GM21360 (cell line): ENCODE measurements around the gene SPTBN1.

Experiments used
- ATAC-seq: cut with Tn5 transposase; IDR thresholded peaks from one replicate; pipeline ENCODE4 v1.9.1; 2021; ENCODE audit warnings: mild to moderate bottlenecking, moderate library complexity; ENCODE audit not compliant: unreplicated experiment

The SPTBN1 gene

GRCh38 chr2:54549917-54550518 is 93.9 kb downstream of the SPTBN1 start:
- ATAC-seq, result no peak

GRCh38 chr2:54550547-54550946 is 94.4 kb downstream of the SPTBN1 start:
- ATAC-seq, result no peak

DNA sequence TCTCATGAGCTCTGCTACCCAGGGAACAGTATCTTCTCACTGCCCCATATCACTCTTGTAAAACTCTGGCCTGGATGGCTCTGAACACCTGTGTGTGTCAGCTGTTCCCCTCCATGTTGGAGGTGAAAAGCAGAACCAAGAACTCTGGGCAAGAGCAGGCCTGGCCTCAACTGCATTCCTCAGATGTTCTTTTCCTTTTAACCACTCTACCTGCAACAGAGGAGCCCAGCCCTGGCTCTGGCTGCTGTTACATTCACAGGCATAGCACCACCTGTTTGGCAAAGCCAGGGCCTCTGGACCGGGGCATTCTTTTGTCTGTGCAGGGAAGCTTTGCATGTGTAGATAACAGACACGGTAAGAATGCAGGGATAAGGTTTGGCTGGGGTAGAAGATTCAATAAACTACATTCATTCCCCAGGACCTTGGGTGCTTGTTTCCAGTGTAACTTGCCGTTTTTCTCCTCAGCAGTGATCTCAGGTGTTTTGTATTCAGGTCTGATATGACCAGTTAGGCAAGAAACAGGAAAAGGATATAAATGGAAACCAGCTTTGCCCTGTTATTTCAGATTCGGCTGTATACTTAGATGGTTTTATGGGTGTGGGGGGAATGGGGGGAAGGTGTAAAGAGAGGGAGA is 95.1 kb downstream of the SPTBN1 start:
- peak; percentile 63 for ATAC-seq

GRCh38 chr2:54553075-54553474 is 96.9 kb downstream of the SPTBN1 start:
- no peak for ATAC-seq

DNA sequence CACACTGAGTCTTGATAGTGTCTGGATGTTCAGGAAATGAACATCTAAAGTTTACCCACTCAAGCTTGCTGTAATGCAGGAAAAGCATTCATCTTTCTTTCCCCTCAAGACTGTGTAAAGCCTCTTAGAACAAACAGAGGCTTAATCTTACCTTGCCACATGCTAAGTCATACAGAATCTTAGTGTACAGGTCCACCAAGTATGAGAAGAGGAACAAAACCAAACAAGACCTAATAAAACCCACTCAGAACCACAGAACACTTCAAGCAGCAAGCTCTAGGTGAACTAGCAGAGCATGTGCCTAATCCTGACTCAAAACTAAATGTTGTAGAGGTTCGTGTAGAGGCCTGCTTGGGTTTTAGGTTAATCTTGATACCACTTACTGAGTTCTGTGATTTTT is 97.6 kb downstream of the SPTBN1 start:
- ATAC-seq, result no peak

DNA sequence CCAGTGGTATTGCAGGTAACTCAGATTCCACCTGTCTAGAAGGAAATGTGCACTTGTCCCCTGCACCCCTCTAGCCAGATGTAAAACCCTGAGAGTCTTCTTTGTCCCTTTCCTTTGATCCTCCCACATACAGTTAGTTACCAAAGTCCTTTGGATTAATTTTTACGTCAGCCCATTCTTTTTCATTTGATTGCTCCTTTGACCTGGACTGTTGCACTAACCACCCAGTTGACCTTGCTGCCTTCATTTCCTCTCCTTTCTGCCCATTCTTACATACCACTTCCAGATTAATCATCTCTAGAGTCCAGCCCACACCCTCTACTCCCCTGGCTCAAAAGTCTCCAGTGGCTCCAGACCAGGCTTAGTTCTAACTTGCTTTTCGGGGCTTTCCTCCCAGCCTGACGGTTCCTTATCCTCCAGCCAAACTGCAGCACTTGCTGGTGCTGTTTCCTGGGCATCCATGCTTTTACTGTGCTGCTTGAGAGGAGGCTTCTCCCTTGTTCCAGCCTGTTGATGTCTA is 99.3 kb downstream of the SPTBN1 start:
- no peak for ATAC-seq

DNA sequence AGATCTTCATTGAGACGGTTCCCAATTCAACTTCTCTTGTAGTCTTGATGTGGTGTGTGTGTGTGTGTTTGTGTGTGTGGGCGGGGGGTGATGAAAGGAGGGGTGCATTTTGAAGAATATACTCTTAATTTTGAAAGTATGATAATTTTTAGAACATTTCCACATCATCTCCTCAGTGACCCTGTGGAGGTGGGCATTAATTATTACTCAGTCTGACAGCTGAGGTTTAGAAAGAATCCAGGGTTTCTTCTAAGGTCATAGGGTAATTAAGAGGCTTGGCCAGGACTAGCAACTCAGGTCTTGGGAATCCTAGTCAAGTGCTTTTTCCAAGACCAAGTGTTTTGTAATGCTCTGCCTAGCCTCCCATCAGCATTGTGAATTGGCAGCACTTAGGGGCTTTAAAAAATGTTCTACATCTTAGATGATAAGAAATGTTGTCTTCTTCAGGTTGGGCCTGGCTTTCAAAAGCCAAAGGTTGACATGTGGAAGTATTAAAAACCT is 100.5 kb downstream of the SPTBN1 start:
- no peak for ATAC-seq

GRCh38 chr2:54557211-54557600 is 101.1 kb downstream of the SPTBN1 start:
- no peak for ATAC-seq

DNA sequence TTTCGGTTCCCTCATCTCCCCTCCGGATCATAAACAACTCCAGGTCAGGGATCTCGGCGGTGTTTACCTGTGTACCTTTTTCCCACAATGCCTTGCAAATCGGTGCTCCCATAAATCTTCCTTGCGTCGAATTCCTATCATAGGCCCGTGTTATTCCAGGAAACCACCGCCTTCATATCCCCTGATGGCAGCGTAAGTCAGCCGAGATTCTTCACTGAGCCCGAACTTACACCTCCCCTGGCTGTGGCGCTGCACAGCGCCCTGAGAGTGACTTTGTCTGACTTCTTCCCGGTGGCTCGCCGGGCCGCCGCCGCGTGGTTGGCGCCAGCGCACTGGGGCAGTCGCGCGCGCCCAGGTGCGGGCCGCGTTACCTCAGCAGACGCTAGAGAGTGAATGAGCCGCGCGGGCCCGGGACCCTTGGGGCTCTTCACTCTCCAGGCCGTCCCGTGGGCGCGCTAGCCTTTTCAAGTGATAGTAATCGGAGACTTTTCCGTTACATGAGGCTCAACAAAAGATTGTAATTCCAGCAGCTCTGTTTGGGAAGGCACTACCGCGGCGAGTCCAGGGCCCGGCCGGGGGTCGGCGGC is 101.6 kb downstream of the SPTBN1 start:
- ATAC-seq, result peak; percentile 39

DNA sequence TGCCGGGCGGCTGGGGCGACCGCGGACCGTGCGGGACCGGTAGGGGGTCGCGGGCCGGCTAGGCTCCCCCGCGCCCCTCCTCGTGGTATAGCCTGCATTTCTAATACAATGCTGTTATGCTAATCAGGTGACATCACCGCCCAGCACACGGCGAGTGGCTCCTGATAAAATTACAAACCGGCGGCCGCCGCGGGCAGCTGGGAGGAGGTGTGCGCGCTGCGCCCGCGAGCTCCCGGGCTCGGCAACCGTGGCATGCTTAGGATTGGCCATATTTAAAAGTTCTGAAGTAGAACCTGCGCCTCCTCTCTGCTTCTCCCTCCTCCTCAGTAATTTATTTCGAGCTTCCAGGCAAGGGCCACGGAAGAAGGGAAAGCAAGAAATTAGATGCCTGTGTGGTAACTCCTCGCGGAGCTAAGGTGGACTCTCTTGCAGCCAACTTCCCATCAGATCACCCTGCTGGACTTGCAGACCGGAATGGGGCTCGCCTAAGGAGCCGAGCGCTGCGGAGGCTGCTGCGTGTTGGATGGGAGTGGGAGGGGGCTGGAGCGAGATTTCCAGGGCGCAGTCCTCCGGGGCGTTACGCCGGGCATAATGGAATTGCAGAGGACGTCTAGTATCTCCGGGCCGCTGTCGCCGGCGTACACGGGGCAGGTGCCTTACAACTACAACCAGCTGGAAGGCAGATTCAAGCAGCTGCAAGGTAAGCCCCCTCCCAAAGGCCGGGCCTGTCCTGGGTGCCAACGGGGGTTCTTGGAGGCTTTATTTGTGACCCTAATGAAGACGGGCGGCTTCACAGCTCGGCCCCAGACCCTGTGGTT is 102.3 kb downstream of the SPTBN1 start:
- ATAC-seq, result peak; percentile 39

GRCh38 chr2:54559006-54559445 is 102.9 kb downstream of the SPTBN1 start:
- no peak for ATAC-seq

DNA sequence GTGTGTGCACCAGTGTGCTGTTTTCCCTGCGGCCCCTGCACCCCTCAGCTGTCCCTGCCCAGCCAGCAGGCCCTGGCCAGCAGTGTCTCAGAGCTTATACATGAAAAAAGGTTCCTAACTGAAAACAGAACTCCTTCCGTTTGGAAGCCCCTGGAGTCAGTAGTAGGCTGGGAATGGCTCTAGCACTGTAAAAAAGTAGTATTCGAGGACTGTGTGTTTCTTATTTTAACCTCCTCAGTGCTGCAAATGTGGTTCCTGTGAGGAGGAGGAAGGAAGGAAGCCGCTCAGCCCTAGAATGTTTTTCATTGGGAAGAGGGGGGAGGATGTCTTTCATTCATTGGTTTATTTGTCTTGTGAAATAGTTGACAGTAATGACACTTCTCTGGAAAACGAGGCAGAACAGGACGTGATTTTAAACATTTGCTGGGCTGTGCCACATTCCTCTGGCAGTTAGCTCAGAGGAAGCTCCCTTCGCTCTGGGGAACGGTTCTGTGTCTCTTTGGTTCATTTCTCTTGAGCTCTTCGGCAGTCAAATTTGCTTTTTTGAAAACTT is 103.5 kb downstream of the SPTBN1 start:
- no peak for ATAC-seq

- peak; percentile 33 for ATAC-seq
Measured at GRCh38 chr2:54560146-54560881, 104.2 kb downstream of the SPTBN1 start.

- no peak for ATAC-seq
Measured at GRCh38 chr2:54561010-54561409, 104.9 kb downstream of the SPTBN1 start.

- ATAC-seq, result no peak
Measured at GRCh38 chr2:54564439-54564838, 108.3 kb downstream of the SPTBN1 start.

- no peak for ATAC-seq
Measured at GRCh38 chr2:54565551-54565950, 109.4 kb downstream of the SPTBN1 start.

GRCh38 chr2:54566896-54567295 is 110.8 kb downstream of the SPTBN1 start:
- no peak for ATAC-seq

GRCh38 chr2:54568876-54569321 is 112.8 kb downstream of the SPTBN1 start:
- no peak for ATAC-seq

DNA sequence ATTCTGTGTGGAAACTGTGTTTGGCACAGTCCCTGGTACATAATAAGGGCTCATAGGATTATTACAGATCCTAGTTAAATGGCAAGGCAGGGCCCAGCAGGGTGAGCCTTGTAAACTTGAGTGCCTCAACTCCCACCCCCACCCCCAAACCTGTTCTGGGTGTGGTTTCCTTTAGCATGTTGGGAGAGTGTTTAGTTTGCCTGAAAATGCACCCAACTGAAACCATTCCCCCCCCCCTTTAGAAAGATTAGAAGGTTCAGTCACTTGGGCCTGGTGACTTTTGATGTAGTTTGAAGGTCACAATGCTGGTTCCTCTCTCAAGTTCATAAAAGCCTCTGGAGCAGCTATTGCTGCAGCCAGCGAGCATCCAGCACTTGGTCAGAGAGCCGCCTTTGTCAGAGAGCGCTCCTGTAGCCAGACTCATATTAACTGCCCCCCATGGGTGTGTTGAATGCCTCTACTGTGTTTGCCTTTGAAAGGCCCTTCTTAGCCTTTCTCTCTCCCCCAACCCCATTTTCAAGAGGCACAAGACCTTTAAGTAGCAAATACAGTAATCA is 113.7 kb downstream of the SPTBN1 start:
- ATAC-seq, result peak; percentile 21

DNA sequence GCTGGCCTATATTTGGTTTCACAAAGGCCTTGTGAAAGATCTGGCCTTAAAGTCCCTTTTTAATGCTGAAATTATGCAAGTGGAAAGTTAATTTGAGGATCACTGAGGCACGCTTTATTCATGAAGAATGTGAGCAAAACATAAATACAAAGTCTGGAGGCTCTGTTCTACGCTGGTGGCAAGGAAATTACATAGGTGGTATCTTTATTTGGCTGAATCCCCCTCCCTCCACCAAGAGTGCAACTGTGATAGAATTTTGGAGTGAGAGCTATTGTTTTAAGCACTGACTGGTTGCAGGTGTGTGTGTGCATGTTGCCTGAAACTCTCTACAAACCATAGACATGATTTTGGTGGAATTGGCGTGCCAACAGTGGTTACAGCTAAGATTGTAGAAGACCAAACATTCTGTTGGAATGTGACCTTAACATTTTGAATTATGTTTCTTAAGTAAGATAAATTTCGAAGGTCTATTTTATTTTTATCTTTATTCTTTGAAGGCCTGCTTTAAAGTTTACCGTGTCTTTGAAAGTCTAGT is 114.3 kb downstream of the SPTBN1 start:
- ATAC-seq, result no peak
